Measurements from ENCODE around the gene TTYH3. TPM values are rescaled to one million over a fixed set of nuclear protein-coding genes. Genes with fewer than 3 reads are reported as not detected.
A peak's percentile ranks its signal among the peaks of the same experiment; 100 is the strongest.

The TTYH3 gene
- total and polyA plus RNA-seq, 2 of the 8 experiments (the other 6 are each of a cell fraction or from before 2014, with no cell fraction given): 66.2 to 169 TPM

DNA sequence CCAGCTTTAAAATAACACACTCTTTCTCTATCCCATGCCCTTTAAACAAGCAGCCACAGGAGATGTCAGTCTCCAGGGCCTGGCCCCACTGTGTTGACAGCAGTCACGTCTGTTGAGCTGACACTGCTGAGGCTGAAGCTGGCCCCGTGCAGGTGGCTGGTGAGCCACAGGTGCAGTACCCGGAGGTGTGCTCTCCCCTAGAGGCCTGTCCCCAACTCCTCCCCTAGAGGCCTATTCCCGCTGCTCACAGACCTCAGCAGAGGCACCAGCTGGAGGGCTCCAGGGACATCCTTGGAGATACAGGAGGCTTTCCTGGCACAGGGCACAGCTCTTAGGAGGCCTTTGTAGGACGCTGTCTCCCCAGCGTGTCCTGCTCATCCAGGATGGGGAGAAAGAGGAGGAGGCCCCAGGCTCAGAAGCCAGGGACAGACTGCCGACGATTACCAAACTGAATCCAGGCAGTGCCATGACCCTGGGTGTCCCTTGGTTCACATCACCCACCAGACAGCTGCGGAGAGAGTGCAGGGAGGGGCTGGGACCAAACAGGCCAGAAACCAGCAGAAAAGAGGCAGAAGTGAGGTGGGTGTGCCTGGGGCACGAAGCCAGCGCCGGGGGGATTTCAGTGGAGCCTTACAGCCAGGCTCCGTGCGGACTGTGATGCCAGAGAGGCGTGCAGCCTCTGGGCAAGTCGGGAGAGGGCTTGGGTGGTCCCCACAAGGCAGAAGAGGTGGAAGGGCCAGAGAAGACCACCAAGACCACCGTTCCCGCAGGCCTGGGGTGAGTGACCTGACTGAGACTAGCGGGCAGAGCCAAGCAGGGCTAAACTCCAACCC is 18.5 kb upstream of the TTYH3 start (continued):
- TF ChIP-seq SAP30 (IDR thresholded peaks at IDR 0.05; ENCODE audit: insufficient read depth, insufficient replicate concordance, low read length) (no peak), RAD21 (IDR thresholded peaks at IDR 0.05 in 1 of 2, conservative IDR thresholded peaks at IDR 0.05 in 1 of 2; ENCODE audit: low read depth in 2 of 2, low read length in 2 of 2) (0 out of 4 replicates have a peak, but pooled peaks of 1 of the 2 experiments have one; percentile 4), TAF7 (optimal IDR thresholded peaks at IDR 0.05; ENCODE audit: borderline replicate concordance, low read depth, low read length) (no peak), TCF12 (IDR thresholded peaks at IDR 0.05; ENCODE audit: low read depth, low read length) (peak; percentile 47; the same call in 1 of the 2 replicates)

All from H1 (cell line).